GM20000 (cell line): Measurements from ENCODE around the gene GOLGB1.
"Not testable (repeated sequence)": the region's sequence is repeated elsewhere in the genome, so short reads cannot be mapped to it uniquely, and the experiment has no call there.

ENCODE experiments used
- DNase-seq: peaks from one replicate; pipeline ENCODE4 v3.0.0; 2012; ENCODE audit warnings: low spot score
- CTCF ChIP-seq: IDR thresholded peaks from 2 replicates; pipeline ENCODE4 v1.5.1; 2012; ENCODE audit warnings: mild to moderate bottlenecking, control low read depth; ENCODE audit errors: extremely low read depth, missing control alignments

Gene GOLGB1

DNA sequence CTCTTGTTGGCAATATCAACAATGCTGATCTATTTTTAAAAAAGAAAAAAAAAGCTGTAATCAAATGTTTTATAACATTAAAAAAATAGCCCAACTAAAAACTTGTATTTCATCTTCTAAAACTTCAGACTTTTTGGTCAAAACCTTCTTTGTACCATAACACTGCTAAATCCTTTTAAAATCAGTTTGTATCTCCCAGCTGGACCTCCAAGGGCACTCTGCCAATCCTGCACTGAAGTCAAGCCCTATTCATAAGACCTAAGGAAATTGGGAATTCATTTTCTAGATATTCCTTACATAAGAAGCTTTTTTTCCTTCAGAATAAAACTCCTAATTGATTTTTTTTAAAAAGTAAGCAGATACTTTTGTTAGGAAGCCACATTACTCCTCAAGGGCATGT, 50.6 kb downstream of the GOLGB1 start:
- DNase-seq: no peak
- TF ChIP-seq CTCF: no peak

DNA sequence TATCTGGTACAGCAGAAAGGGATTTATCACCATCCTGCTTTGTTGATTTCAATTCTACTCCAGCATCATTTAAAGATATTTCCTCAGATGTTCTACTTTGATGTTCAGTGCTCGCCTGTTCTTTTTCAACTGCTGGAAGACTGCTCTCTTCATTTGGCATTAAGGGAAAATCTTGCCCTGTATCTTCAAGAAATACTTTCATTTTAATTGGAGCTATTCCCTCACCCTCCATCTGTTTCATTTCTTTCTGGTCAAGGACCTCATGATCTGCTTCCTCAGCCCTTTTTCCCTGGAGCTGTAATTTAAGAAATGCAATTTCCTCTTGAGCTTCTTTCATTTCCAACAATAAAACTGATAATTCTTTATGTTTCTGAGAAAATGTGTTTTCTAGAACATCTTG, 51.1 kb downstream of the GOLGB1 start:
- TF ChIP-seq CTCF: no peak
- no peak for DNase-seq

- TF ChIP-seq CTCF: no peak
- no peak for DNase-seq
Observed at GRCh38 chr3:121696186-121696585, 53.4 kb downstream of the GOLGB1 start.

- no peak for TF ChIP-seq CTCF
- no peak for DNase-seq
Observed at GRCh38 chr3:121692010-121692699, 57.4 kb downstream of the GOLGB1 start.

DNA sequence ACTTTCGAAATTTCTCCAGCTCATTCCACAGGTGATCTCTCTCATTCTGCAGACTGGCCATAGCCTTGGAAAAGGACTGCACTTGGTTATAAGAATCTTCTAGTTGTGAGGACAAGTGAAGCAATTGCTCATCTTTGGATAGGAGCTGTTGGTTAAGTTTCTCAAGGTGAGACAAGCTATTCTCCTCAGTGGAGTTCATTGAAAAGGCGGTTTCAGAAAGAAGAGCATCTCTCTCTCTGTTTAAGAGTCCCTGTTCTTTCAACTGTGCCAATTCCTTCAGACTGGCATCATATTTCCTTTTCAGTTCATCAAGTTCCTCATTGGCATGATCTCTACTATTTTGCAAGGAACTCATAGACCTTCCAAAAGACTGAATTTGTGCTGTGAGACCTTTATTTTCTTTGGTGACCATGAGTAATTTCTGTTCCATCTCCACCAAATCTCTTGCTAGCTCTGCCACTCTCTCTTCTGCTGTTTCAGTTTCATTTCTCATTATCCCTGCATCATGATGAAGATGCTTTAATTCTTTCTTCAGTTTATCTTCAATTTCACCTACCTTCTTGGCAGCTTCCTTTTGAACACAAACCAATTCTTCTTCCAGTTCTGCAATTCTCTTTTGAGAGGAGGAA, 58.6 kb downstream of the GOLGB1 start:
- no peak for TF ChIP-seq CTCF
- DNase-seq: peak; percentile 64

GRCh38 chr3:121688747-121689146, 60.8 kb downstream of the GOLGB1 start:
- DNase-seq: not testable (repeated sequence)

- no peak for DNase-seq
Observed at GRCh38 chr3:121681792-121682191, 67.7 kb downstream of the GOLGB1 start.

More at GRCh38 chr3:121681792-121682191, 67.7 kb downstream of the GOLGB1 start:
- no peak for TF ChIP-seq CTCF
